ENCODE results near the gene NR2C1.
A peak's percentile ranks its signal among the peaks of the same experiment; 100 is the strongest.

NR2C1 gene

DNA sequence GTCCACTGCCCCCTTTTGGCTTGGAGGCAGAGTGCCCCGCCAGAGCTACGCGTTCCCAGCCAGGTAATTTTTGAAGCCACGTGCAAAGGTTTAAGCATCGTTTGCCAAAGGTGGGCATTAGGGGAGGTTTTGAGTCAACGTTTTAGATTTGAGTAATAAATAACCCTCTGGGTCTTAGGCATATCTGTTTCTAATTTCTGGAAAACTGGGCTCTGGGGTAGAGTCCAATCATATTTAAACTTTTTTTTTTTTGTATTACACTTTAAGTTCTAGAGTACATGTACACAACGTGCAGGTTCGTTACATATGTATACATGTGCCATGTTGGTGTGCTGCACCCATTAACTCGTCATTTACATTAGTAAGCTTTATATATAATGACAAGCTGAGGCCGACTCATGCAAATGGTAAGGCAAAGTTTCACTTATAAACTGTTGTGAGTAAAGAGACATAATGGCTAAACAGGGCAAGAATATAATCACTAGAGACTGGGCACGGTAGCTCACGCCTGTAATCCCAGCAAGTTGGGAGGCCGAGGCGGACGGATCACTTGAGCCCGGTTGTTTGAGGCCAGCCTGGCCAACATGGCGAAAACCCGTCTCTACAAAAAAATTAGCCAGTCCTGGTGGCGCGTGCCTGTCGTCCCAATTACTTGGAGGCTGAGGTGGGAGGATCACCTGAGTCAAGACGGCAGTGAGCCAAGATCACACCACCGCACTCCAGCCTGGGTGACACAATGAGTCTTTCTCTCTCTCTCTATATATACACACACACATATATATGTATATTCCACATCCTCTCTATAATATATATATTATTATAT lies 491 bp upstream of the NR2C1 start:
- TF ChIP-seq EZH2 (IDR thresholded peaks at IDR 0.05) (no peak), FOXP2 (optimal IDR thresholded peaks at IDR 0.05; ENCODE audit: control extremely low read depth, extremely low read length, insufficient read depth) (no peak), POLR2AphosphoS5 (IDR thresholded peaks at IDR 0.05; ENCODE audit: borderline replicate concordance, low read depth, low read length) (no peak)
- Histone ChIP-seq H3K36me3 (ENCODE audit: insufficient read depth, low read length) (no peaks in the 10 kb centered on the region), H3K9ac (ENCODE audit: insufficient read length) (no peak overlapping the region), H3K4me3 (peak overlapping the region; percentile 91), H3K27ac (no peak overlapping the region), H3K9me3 (ENCODE audit: low read depth, low read length) (no peaks in the 10 kb centered on the region)
- DNase-seq (ENCODE audit: low read depth, low spot score), result no peak

DNA sequence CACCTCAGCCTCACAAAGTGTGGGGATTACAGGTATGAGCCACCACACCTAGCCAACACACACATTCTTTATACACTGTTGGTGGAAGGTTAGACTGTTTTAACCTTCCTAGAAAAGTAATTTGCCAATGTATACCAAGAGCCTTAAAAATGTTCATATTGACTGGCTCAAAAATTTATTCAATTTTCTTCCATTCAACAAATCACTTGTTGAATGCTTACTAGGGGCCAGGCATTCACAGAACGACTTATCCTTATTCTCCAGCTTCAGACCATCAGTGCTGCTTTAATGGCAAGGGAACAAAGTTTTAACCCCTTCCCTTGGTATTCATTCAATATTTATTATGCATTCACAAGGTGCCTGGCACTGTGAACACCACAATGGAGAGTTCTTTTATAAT lies 3.0 kb downstream of the NR2C1 start:
- TF ChIP-seq POLR2AphosphoS5 (IDR thresholded peaks at IDR 0.05; ENCODE audit: borderline replicate concordance, low read depth, low read length), result no peak
- no peak for TF ChIP-seq EZH2 (IDR thresholded peaks at IDR 0.05)
- no peak for TF ChIP-seq FOXP2 (optimal IDR thresholded peaks at IDR 0.05; ENCODE audit: control extremely low read depth, extremely low read length, insufficient read depth)
- Histone ChIP-seq H3K36me3 (ENCODE audit: insufficient read depth, low read length) (peaks cover 10% of the 10 kb centered on the region; the same call in 1 of the 2 replicates), H3K4me3 (no peak overlapping the region), H3K9ac (ENCODE audit: insufficient read length) (no peak overlapping the region), H3K9me3 (ENCODE audit: low read depth, low read length) (no peaks in the 10 kb centered on the region), H3K27ac (no peak overlapping the region)
- DNase-seq (ENCODE audit: low read depth, low spot score), result no peak

DNA sequence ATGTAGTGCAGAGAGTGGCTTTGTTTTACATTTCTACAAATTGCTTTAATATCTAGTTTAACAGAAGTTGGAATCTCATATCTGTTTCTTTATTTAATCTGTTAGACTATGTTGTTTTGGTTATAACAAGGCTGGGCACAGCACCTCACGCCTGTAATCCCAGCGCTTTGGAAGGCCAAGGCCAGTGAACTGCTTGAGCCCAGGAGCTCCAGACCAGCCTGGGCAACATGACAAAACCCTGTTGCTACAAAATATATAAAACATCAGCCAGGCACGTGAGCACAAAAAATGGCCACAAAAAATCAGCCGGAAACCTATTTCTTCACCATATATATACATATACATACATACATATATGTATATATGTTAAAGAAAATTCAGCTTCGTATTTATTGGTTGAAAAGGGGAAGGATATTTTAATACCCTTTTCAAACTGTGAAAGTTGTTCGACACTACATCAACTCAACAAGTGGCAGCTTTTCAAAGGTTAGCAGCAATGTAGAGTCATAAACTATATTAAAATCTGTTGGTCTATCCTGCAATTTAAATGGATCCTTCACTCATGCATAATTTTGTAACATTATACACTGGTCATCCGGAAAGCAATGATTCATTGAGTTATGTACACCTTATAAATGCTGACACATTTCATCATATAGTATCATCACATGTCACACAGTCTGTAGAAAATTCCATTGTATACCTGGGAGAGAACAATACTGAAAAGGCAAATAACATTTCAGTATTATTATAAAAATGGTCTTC lies 7.1 kb downstream of the NR2C1 start:
- no peak for DNase-seq (ENCODE audit: low read depth, low spot score)
- no peak for TF ChIP-seq EZH2 (IDR thresholded peaks at IDR 0.05)
- TF ChIP-seq POLR2AphosphoS5 (IDR thresholded peaks at IDR 0.05; ENCODE audit: borderline replicate concordance, low read depth, low read length), result no peak
- no peak for TF ChIP-seq FOXP2 (optimal IDR thresholded peaks at IDR 0.05; ENCODE audit: control extremely low read depth, extremely low read length, insufficient read depth)
- peaks cover 33% of the 10 kb centered on the region for H3K36me3 ChIP-seq (ENCODE audit: insufficient read depth, low read length)
- no peak overlapping the region for H3K4me3 ChIP-seq
- no peaks in the 10 kb centered on the region for H3K9me3 ChIP-seq (ENCODE audit: low read depth, low read length)
- H3K27ac ChIP-seq, result no peak overlapping the region
- H3K9ac ChIP-seq (ENCODE audit: insufficient read length), result no peak overlapping the region

DNA sequence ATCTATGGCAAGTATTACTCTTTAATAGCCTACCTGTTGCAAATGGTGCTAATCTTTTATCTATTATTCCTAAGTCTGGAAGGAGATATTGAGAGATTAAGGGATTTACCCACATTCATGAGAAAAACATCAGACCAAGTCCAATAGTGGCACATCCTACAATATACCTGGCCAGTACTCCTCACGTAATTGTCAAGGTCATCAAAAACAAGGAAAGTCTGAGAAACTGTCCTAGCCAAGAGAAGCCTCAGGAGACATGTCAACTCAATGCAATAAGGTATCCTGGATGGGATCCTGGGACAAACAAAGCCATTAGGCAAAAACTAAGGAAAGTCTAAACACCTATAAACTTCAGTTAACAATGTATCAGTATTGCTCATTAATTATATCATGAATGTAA lies 12.5 kb downstream of the NR2C1 start:
- DNase-seq (ENCODE audit: low read depth, low spot score), result no peak
- TF ChIP-seq POLR2AphosphoS5 (IDR thresholded peaks at IDR 0.05; ENCODE audit: borderline replicate concordance, low read depth, low read length), result no peak
- TF ChIP-seq FOXP2 (optimal IDR thresholded peaks at IDR 0.05; ENCODE audit: control extremely low read depth, extremely low read length, insufficient read depth), result no peak
- TF ChIP-seq EZH2 (IDR thresholded peaks at IDR 0.05), result no peak
- Histone ChIP-seq H3K9ac (ENCODE audit: insufficient read length) (no peak overlapping the region), H3K4me3 (no peak overlapping the region), H3K27ac (no peak overlapping the region), H3K9me3 (ENCODE audit: low read depth, low read length) (no peaks in the 10 kb centered on the region), H3K36me3 (ENCODE audit: insufficient read depth, low read length) (peaks cover 63% of the 10 kb centered on the region)

DNA sequence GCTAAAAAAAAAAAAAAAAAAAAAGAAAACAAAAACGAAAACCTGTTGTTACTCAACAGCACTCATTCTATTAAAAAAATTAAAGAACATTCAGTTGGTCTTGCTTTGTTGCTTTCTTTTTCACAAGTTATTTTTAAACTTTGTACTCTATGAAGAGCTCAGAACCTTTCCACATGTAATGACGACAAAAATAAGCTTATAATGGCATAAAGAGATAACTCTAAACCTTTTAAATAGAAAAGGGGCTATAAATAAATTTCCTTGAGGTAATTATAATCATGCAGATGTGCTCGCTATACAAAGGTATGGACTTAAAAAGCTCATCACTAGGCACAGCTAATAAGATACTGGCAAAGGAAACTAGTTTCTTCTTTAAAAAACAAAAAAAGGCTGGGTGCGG lies 13.4 kb downstream of the NR2C1 start:
- TF ChIP-seq POLR2AphosphoS5 (IDR thresholded peaks at IDR 0.05; ENCODE audit: borderline replicate concordance, low read depth, low read length) (no peak), EZH2 (IDR thresholded peaks at IDR 0.05) (no peak), FOXP2 (optimal IDR thresholded peaks at IDR 0.05; ENCODE audit: control extremely low read depth, extremely low read length, insufficient read depth) (no peak)
- Histone ChIP-seq H3K9me3 (ENCODE audit: low read depth, low read length) (no peaks in the 10 kb centered on the region), H3K4me3 (no peak overlapping the region), H3K27ac (no peak overlapping the region), H3K36me3 (ENCODE audit: insufficient read depth, low read length) (peaks cover 66% of the 10 kb centered on the region), H3K9ac (ENCODE audit: insufficient read length) (no peak overlapping the region)
- DNase-seq (ENCODE audit: low read depth, low spot score), result no peak

DNA sequence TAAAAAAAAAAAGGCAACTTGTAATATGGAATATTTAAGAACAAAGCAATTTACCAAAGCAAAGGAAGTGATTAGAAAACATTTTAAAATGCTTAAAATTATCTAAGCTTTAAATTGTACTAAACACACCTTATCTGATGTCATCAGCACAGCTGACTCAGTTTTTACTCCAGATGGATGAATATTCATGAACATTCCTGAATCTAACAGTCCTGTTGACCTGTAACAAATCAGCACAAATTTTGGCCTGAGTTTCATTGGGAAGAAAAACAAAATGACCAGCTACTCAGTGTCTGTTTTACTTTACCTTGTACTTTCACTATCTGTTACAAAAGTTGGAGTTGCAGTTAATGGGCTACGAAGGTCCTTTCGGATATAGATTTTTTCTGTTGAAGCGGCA lies 16.0 kb downstream of the NR2C1 start:
- Histone ChIP-seq H3K9ac (ENCODE audit: insufficient read length) (no peak overlapping the region), H3K4me3 (no peak overlapping the region), H3K27ac (no peak overlapping the region), H3K9me3 (ENCODE audit: low read depth, low read length) (no peaks in the 10 kb centered on the region), H3K36me3 (ENCODE audit: insufficient read depth, low read length) (peaks cover 54% of the 10 kb centered on the region)
- no peak for DNase-seq (ENCODE audit: low read depth, low spot score)
- TF ChIP-seq POLR2AphosphoS5 (IDR thresholded peaks at IDR 0.05; ENCODE audit: borderline replicate concordance, low read depth, low read length), result no peak

DNA sequence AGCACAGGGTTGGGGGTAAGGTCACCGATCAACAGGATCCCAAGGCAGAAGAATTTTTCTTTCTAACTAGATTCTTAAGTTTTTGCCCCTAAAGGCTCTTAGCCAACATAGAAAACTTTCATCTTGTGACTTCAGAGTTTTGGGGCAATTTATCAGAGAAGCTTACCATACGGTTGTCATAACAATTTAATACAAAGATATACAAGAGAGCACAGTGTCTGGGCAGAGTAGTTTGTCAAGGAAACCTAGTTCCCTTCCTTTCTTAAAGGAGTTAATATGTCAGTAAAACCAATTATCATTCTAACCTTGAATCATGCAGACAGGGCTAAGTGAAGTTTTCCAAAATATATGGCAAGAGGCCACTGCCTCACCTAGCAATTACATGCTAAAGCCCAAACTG lies 18.4 kb downstream of the NR2C1 start:
- Histone ChIP-seq H3K36me3 (ENCODE audit: insufficient read depth, low read length) (peaks cover 45% of the 10 kb centered on the region), H3K27ac (no peak overlapping the region), H3K9me3 (ENCODE audit: low read depth, low read length) (no peaks in the 10 kb centered on the region), H3K4me3 (no peak overlapping the region), H3K9ac (ENCODE audit: insufficient read length) (no peak overlapping the region)
- TF ChIP-seq FOXP2 (optimal IDR thresholded peaks at IDR 0.05; ENCODE audit: control extremely low read depth, extremely low read length, insufficient read depth), result no peak
- TF ChIP-seq EZH2 (IDR thresholded peaks at IDR 0.05), result no peak
- TF ChIP-seq POLR2AphosphoS5 (IDR thresholded peaks at IDR 0.05; ENCODE audit: borderline replicate concordance, low read depth, low read length), result no peak
- no peak for DNase-seq (ENCODE audit: low read depth, low spot score)

DNA sequence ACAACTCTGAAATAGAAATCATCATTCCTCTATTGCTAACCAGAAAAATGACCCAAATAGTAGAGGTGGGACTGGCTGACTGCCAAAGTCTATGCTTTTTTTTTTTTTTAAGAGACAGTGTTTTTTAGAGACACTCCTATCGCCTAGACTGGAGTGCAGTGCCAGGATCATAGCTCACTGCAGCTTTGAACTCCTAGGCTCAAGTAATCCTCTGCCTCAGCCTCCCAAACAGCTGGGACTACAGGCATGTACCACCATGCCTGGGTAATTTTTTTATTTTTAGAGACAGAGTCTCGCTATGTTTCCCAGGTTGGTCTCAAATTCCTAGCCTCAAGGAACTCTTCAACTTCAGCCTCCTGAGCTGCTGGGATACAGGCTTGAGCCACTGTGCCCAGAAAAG lies 19.2 kb downstream of the NR2C1 start:
- no peak for TF ChIP-seq EZH2 (IDR thresholded peaks at IDR 0.05)
- TF ChIP-seq FOXP2 (optimal IDR thresholded peaks at IDR 0.05; ENCODE audit: control extremely low read depth, extremely low read length, insufficient read depth), result no peak
- no peak for TF ChIP-seq POLR2AphosphoS5 (IDR thresholded peaks at IDR 0.05; ENCODE audit: borderline replicate concordance, low read depth, low read length)
- Histone ChIP-seq H3K27ac (no peak overlapping the region), H3K9me3 (ENCODE audit: low read depth, low read length) (no peaks in the 10 kb centered on the region), H3K4me3 (no peak overlapping the region), H3K9ac (ENCODE audit: insufficient read length) (no peak overlapping the region), H3K36me3 (ENCODE audit: insufficient read depth, low read length) (peaks cover 37% of the 10 kb centered on the region)
- DNase-seq (ENCODE audit: low read depth, low spot score), result no peak

Data from SK-N-MC (cell line).